ENCODE results near the gene COL4A1.

The COL4A1 gene

DNA sequence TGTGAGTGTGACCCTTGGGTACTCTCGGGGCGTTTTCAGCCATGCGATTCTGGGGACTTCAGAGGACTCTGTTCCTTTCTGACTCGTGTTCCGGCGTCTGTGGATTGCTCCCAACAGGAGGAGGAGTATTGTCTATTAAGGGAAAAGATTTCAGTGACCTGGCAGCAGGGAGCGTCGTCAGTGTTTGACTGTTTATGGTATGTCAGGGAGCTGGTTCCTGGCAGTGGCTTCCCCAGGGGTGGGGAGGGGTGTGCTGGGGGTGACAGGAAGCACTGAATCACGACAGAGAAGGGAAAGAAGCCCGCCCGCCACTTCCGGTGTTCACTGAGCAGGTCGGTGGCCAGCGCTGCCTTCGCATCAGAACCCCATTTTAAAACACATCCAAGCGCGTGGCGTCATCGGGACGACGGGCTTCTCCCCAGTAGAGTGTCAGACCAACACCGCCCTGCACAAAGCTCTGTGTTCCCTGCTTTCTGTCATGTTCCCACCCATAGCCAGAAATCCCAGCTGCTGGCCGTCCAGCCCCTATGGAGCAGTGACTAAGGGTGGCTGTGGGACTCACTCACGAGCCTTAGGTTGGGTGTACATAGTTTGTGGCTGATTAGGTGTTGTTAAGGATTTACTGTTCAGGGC, 34.0 kb upstream of the COL4A1 start:
- Histone ChIP-seq H3K9ac (ENCODE audit: low read length in 2 of 2) (peak overlapping the region; percentile 85 to 91), H3K27ac (ENCODE audit: low read length) (peak overlapping the region; percentile 100), H3K9me3 (ENCODE audit: control insufficient read depth in 2 of 2, low read length in 2 of 2) (no peaks in the 10 kb centered on the region), H3K4me3 (ENCODE audit: low read length in 2 of 2) (peak overlapping the region; percentile 40 to 60), H3K4me1 (ENCODE audit: control insufficient read depth, insufficient read depth, low read length) (peaks cover 87% of the 10 kb centered on the region), H3K27me3 (ENCODE audit: control insufficient read depth in 1 of 2, insufficient read depth in 2 of 2, low read length in 2 of 2) (no peaks in the 10 kb centered on the region), H3K36me3 (ENCODE audit: control insufficient read depth in 2 of 2, insufficient read depth in 2 of 2, low read length in 2 of 2) (no peaks in the 10 kb centered on the region)

DNA sequence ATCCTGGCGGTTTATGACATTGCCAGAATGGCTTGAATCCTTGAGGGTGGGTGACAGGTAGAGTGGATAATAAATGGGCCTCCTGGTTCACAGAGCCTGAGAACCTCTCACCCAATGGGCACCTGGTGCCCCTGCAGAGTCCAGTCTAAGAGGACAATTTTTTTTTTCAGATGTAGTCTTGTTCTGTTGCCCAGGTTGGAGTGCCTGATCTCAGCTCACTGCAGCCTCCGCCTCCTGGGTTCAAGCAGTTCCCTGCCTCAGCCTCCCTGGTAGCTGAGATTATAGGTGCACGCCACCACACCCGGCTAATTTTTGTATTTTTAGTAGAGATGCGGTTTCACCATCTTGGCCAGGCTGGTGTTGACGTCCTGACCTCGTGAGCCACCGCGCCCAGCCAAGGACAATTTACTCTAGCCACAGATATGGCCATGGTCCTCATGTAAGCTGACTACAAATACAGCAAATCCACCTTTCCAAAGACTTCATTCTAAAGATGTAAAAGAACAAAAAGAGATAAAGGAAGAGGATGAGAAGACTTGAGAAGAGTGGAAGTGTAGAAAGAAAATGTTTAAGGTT, 33.1 kb upstream of the COL4A1 start:
- peaks cover 0 to 2% of the 10 kb centered on the region in 2 donors for H3K36me3 ChIP-seq (ENCODE audit: control insufficient read depth in 2 of 2, insufficient read depth in 2 of 2, low read length in 2 of 2)
- H3K9me3 ChIP-seq (ENCODE audit: control insufficient read depth in 2 of 2, low read length in 2 of 2): no peaks in the 10 kb centered on the region
- H3K4me3 ChIP-seq (ENCODE audit: low read length in 2 of 2): peak overlapping the region; percentile 31 to 60
- H3K27me3 ChIP-seq (ENCODE audit: control insufficient read depth in 1 of 2, insufficient read depth in 2 of 2, low read length in 2 of 2): no peaks in the 10 kb centered on the region
- peaks cover 87% of the 10 kb centered on the region for H3K4me1 ChIP-seq (ENCODE audit: control insufficient read depth, insufficient read depth, low read length)
- peak overlapping the region; percentile 84 to 85 for H3K9ac ChIP-seq (ENCODE audit: low read length in 2 of 2)
- peak overlapping the region; percentile 100 for H3K27ac ChIP-seq (ENCODE audit: low read length)

DNA sequence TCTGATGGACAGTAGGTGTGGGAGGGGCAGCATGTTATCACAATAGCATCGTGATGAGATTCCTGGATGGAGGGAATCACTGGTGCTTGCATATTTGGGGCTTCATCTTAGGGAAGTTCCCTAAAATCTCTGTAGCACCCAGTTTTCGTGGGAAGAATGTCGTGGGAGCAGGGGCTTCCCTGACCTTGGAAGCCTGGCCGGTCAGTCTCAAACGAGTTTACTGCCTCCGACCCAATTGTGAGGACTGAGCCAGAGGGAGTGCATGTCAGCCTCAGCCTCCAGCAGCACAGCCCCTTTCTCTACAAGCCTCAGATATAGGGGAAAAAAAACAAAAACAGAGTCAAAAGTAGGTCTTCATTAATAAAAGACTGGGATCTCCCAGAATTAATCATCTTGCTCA, 32.3 kb upstream of the COL4A1 start:
- Histone ChIP-seq H3K4me1 (ENCODE audit: control insufficient read depth, insufficient read depth, low read length) (peaks cover 92% of the 10 kb centered on the region), H3K9ac (ENCODE audit: low read length in 2 of 2) (peak overlapping the region; percentile 66 to 85), H3K4me3 (ENCODE audit: low read length in 2 of 2) (peak overlapping the region in 1 of 2 donors; percentile 54)

DNA sequence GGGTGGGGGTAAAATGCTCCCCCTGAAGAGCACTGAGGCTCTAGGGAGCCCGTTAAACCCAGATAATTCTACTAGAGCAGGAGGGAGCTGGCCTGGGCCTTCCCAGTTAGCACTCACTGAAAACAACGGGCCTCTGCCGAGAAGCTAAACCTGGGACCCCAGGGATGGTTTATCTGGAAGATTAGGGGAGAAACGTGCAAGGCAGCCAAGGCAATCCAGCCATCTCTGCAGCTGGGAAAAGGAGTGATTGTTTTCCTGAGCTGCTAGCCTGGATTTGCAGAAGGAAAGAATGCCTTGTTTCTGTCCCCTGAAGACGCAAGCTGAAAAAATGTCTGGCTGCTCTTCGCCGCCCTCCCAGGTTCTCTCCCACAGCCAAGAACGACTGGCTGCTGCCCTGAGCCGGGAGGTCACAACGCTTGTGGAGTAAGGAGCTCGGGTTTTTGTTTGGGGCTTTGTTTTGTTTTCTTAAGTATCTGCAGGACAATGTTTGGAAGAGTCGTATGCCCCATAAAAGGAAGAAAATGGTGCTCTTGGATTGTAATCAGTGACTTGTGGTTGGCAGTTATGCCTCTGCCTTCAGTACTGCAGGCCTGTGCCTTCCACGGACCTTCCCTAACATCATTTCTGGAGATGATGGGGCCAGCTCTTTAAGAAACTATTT, 31.6 kb upstream of the COL4A1 start:
- no peaks in the 10 kb centered on the region for H3K27me3 ChIP-seq (ENCODE audit: control insufficient read depth in 1 of 2, insufficient read depth in 2 of 2, low read length in 2 of 2)
- peaks cover 0 to 6% of the 10 kb centered on the region in 2 donors for H3K36me3 ChIP-seq (ENCODE audit: control insufficient read depth in 2 of 2, insufficient read depth in 2 of 2, low read length in 2 of 2)
- H3K4me3 ChIP-seq (ENCODE audit: low read length in 2 of 2): peak overlapping the region in 1 of 2 donors; percentile 54
- peaks cover 98% of the 10 kb centered on the region for H3K4me1 ChIP-seq (ENCODE audit: control insufficient read depth, insufficient read depth, low read length)
- H3K9ac ChIP-seq (ENCODE audit: low read length in 2 of 2): peak overlapping the region; percentile 66 to 85
- H3K9me3 ChIP-seq (ENCODE audit: control insufficient read depth in 2 of 2, low read length in 2 of 2): no peaks in the 10 kb centered on the region
- peak overlapping the region; percentile 100 for H3K27ac ChIP-seq (ENCODE audit: low read length)

More for the DNA sequence above, 32.3 kb upstream of the COL4A1 start:
- Histone ChIP-seq H3K27me3 (ENCODE audit: control insufficient read depth in 1 of 2, insufficient read depth in 2 of 2, low read length in 2 of 2) (no peaks in the 10 kb centered on the region), H3K36me3 (ENCODE audit: control insufficient read depth in 2 of 2, insufficient read depth in 2 of 2, low read length in 2 of 2) (peaks cover 0 to 3% of the 10 kb centered on the region in 2 donors), H3K9me3 (ENCODE audit: control insufficient read depth in 2 of 2, low read length in 2 of 2) (no peaks in the 10 kb centered on the region), H3K27ac (ENCODE audit: low read length) (peak overlapping the region; percentile 100)

DNA sequence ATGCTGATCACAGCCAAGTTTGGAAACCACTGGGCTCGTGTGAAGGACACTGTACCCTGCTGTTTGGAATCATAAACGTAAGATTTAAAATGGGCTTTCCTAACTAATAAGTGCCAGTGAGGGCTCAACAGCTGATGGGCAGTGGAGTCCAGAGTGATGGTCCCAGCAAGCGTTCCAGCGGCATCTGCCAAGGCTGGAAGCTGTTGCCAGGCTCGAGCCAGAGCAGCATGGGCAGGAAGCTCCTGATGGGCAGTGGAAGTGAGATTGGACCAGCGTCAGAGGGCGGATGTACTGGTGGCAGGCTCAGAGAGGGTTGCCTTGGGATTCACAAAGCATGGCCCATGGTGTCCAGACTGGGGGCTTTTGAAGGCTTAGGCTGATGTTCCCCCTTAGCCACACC, 30.3 kb upstream of the COL4A1 start:
- Histone ChIP-seq H3K27me3 (ENCODE audit: control insufficient read depth in 1 of 2, insufficient read depth in 2 of 2, low read length in 2 of 2) (no peaks in the 10 kb centered on the region), H3K36me3 (ENCODE audit: control insufficient read depth in 2 of 2, insufficient read depth in 2 of 2, low read length in 2 of 2) (peaks cover 0 to 6% of the 10 kb centered on the region in 2 donors), H3K4me3 (ENCODE audit: low read length in 2 of 2) (peak overlapping the region; percentile 22 to 40), H3K27ac (ENCODE audit: low read length) (peak overlapping the region; percentile 100), H3K4me1 (ENCODE audit: control insufficient read depth, insufficient read depth, low read length) (peaks cover 94% of the 10 kb centered on the region), H3K9ac (ENCODE audit: low read length in 2 of 2) (peak overlapping the region; percentile 73 to 85), H3K9me3 (ENCODE audit: control insufficient read depth in 2 of 2, low read length in 2 of 2) (no peaks in the 10 kb centered on the region)

DNA sequence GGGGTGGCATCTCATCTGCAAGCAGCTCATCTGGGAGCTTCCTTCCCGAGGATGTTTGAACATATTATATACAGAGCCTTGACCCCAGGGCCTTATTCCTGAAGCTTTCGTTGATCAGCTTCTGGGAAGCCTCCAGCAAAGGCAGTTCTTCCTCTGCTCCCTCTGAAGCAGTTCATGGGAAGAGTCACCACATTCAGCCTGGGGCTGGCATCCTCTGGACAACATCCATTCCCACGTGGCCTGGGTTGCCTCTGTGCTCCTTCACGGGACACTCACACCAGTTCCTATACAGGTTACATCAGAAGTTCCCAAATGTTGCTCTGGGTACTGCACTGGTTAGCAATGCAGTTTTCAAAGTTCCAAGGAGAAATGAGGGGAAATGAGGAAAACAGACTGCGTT, 29.7 kb upstream of the COL4A1 start:
- H3K27me3 ChIP-seq (ENCODE audit: control insufficient read depth in 1 of 2, insufficient read depth in 2 of 2, low read length in 2 of 2): no peaks in the 10 kb centered on the region
- H3K4me1 ChIP-seq (ENCODE audit: control insufficient read depth, insufficient read depth, low read length): peaks cover 89% of the 10 kb centered on the region
- H3K36me3 ChIP-seq (ENCODE audit: control insufficient read depth in 2 of 2, insufficient read depth in 2 of 2, low read length in 2 of 2): peaks cover 0 to 6% of the 10 kb centered on the region in 2 donors
- H3K9me3 ChIP-seq (ENCODE audit: control insufficient read depth in 2 of 2, low read length in 2 of 2): no peaks in the 10 kb centered on the region
- peak overlapping the region; percentile 73 to 85 for H3K9ac ChIP-seq (ENCODE audit: low read length in 2 of 2)
- H3K27ac ChIP-seq (ENCODE audit: low read length): peak overlapping the region; percentile 100
- peak overlapping the region; percentile 22 to 40 for H3K4me3 ChIP-seq (ENCODE audit: low read length in 2 of 2)

DNA sequence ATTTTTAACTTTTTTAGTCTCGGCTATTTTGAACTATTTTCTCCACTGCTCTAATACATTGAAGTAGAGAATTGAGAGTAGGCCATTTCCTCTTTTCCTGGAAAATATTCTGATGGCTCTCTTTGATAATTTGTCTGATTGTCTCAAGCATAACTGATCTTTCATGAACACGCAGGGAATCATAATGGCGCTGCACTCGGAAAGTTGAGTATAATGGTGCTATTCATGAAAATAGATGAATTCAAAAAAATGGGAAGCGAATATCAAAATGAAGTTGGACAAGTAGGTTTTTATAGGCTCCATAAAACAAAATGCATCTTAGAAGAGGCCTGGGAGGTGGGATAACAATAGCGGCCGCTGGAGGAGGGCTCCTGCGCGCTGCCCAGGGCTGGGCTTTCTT, 29.2 kb upstream of the COL4A1 start:
- no peaks in the 10 kb centered on the region for H3K9me3 ChIP-seq (ENCODE audit: control insufficient read depth in 2 of 2, low read length in 2 of 2)
- H3K4me3 ChIP-seq (ENCODE audit: low read length in 2 of 2): no peak overlapping the region
- no peaks in the 10 kb centered on the region for H3K27me3 ChIP-seq (ENCODE audit: control insufficient read depth in 1 of 2, insufficient read depth in 2 of 2, low read length in 2 of 2)
- peaks cover 89% of the 10 kb centered on the region for H3K4me1 ChIP-seq (ENCODE audit: control insufficient read depth, insufficient read depth, low read length)
- H3K9ac ChIP-seq (ENCODE audit: low read length in 2 of 2): peak overlapping the region in 1 of 2 donors; percentile 85
- peaks cover 0 to 6% of the 10 kb centered on the region in 2 donors for H3K36me3 ChIP-seq (ENCODE audit: control insufficient read depth in 2 of 2, insufficient read depth in 2 of 2, low read length in 2 of 2)
- H3K27ac ChIP-seq (ENCODE audit: low read length): peak overlapping the region; percentile 100

DNA sequence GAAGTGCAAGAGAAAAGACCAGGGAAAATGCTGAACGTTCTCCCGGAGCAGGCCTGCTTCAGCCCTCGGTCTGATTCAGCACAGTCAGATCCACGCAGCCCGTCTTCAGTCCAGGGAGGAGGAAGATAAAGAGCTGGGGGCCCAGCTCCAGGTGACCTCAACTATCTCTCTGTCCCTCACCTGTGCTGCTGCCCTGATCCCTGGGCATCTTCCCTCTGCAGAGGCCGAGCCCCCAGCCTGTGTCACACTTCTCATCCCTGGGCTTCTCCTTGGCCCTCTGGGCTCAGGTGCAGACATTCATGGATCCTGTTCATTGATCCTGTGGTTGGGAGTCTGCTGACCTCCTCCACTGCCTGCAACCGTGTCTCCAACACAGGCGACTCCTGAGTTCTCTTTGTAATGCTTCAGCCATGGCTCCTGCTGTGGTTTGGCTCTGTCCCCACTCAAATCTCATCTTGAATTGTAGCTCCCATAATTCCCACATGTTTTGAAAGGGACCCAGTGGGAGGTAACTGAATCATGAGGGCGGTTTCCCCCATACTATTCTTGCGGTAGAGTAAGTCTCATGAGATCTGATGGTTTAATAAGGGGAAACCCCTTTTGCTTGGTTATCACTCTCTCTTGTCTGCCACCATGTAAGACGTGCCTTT, 28.0 kb upstream of the COL4A1 start:
- Histone ChIP-seq H3K27ac (ENCODE audit: low read length) (peak overlapping the region; percentile 100), H3K4me3 (ENCODE audit: low read length in 2 of 2) (no peak overlapping the region), H3K9me3 (ENCODE audit: control insufficient read depth in 2 of 2, low read length in 2 of 2) (no peaks in the 10 kb centered on the region), H3K36me3 (ENCODE audit: control insufficient read depth in 2 of 2, insufficient read depth in 2 of 2, low read length in 2 of 2) (peaks cover 0 to 6% of the 10 kb centered on the region in 2 donors), H3K27me3 (ENCODE audit: control insufficient read depth in 1 of 2, insufficient read depth in 2 of 2, low read length in 2 of 2) (no peaks in the 10 kb centered on the region), H3K9ac (ENCODE audit: low read length in 2 of 2) (no peak overlapping the region), H3K4me1 (ENCODE audit: control insufficient read depth, insufficient read depth, low read length) (peaks cover 86% of the 10 kb centered on the region)

DNA sequence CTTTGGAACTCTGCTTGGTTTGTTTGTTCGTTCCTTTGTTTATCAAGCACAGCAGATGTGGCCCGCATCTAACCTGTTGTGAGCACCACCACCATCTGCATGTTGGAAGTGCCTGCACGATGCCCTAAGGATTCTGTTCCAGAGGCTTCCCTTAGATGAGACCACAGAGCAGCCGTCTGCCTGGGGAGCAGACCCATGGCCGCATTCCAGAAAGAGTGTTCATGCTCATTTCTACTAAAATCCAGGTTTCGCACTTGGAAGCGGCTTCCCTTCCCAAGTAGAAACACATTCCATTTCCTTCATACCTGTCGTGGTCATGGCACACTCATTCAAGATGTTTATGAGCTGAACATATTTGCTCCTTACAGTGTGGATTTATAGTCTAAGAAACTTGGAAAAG, 27.3 kb upstream of the COL4A1 start:
- no peak overlapping the region for H3K4me3 ChIP-seq (ENCODE audit: low read length in 2 of 2)
- peaks cover 86% of the 10 kb centered on the region for H3K4me1 ChIP-seq (ENCODE audit: control insufficient read depth, insufficient read depth, low read length)
- H3K36me3 ChIP-seq (ENCODE audit: control insufficient read depth in 2 of 2, insufficient read depth in 2 of 2, low read length in 2 of 2): peaks cover 5 to 8% of the 10 kb centered on the region in 2 donors
- H3K27me3 ChIP-seq (ENCODE audit: control insufficient read depth in 1 of 2, insufficient read depth in 2 of 2, low read length in 2 of 2): no peaks in the 10 kb centered on the region
- no peaks in the 10 kb centered on the region for H3K9me3 ChIP-seq (ENCODE audit: control insufficient read depth in 2 of 2, low read length in 2 of 2)
- H3K27ac ChIP-seq (ENCODE audit: low read length): peak overlapping the region; percentile 100
- peak overlapping the region in 1 of 2 donors; percentile 0 for H3K9ac ChIP-seq (ENCODE audit: low read length in 2 of 2)

DNA sequence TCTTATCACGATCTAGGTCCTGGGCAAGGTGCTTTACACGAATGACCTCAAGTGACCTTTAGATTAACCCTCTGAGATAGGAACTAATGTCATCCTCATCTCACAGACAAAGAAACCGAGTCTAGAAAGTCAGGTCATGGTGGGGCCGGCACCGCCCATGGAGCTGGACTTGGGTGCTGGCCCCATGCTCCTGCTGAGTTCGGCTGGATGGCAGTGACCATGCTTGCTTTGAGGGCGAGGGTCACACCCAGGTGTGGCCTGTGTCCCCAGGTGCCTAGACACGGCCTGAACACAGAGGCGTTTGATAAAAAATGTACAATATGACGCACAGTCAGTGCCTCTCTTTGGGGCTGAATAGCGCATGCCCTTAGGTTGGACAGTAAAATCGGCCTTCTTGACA, 26.9 kb upstream of the COL4A1 start:
- peak overlapping the region; percentile 100 for H3K27ac ChIP-seq (ENCODE audit: low read length)
- no peaks in the 10 kb centered on the region for H3K27me3 ChIP-seq (ENCODE audit: control insufficient read depth in 1 of 2, insufficient read depth in 2 of 2, low read length in 2 of 2)
- H3K4me3 ChIP-seq (ENCODE audit: low read length in 2 of 2): no peak overlapping the region
- H3K9me3 ChIP-seq (ENCODE audit: control insufficient read depth in 2 of 2, low read length in 2 of 2): no peaks in the 10 kb centered on the region
- H3K9ac ChIP-seq (ENCODE audit: low read length in 2 of 2): peak overlapping the region in 1 of 2 donors; percentile 0
- peaks cover 5 to 8% of the 10 kb centered on the region in 2 donors for H3K36me3 ChIP-seq (ENCODE audit: control insufficient read depth in 2 of 2, insufficient read depth in 2 of 2, low read length in 2 of 2)
- H3K4me1 ChIP-seq (ENCODE audit: control insufficient read depth, insufficient read depth, low read length): peaks cover 86% of the 10 kb centered on the region
